Measurements from ENCODE around the gene RICTOR.

DNA sequence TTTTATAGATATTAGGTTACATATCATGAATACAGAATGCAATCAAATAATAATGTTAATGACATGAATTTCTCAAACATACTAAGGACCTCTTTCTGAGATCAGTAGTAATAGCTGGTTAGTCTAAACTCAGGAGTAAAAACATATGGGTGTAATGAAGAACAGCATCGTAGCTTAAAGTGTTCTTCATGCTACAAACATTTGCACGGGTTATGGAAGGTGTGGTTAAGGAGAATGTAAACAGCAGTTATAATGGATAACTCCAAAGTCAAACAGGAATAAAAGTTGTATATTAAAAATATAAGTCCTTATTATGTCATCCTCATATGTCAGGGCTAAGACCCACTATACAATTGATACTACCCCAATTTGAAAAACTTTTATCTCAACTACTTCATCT lies 112.5 kb downstream of the RICTOR start:
- TF ChIP-seq POLR2AphosphoS5 (IDR thresholded peaks at IDR 0.05; ENCODE audit: low read depth, low read length) (no peak), POLR2A (IDR thresholded peaks at IDR 0.05; ENCODE audit: low read depth, low read length) (no peak)
